ENCODE results near the gene CAPN13. TPM values are rescaled to one million over a fixed set of nuclear protein-coding genes. Genes with fewer than 3 reads are reported as not detected.

CAPN13 gene
- total RNA-seq, 1 experiment from 2014 or later = 5.7 TPM

DNA sequence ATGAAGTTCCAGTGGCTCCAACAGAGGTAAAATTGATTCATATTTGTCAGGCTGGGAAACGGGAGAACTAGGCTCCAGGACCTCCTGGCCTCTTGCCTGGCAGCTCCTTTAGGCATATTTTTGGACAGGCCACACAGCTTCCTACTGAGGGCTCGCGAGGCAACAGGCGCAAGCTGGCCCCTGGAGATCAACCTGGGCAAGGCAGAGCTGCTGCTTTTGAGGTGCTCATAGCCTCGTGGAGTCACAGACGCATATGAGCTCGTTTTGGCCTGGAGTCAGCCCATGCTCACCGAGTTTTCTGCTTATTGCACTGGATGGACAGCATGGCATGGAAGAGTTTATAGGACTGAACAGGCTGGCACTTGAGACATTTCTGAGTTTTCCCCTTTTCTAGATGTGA lies 97.7 kb downstream of the CAPN13 start:
- Histone ChIP-seq H3T11ph (ENCODE audit: low read length) (no peak overlapping the region), H2AK5ac (ENCODE audit: insufficient read length, low read length) (no peak overlapping the region), H2AFZ (ENCODE audit: low read length) (no peak overlapping the region), H3K23me2 (ENCODE audit: insufficient read length, low read depth, low read length, poor library complexity, severe bottlenecking) (no peaks in the 10 kb centered on the region), H3K4me2 (ENCODE audit: insufficient read depth, insufficient read length, low read length) (no peak overlapping the region), H3K18ac (ENCODE audit: insufficient read length, low read depth, low read length) (no peak overlapping the region), H3K14ac (ENCODE audit: insufficient read depth, low read length) (no peak overlapping the region), H3K23ac (ENCODE audit: insufficient read length, low read depth, low read length) (no peak overlapping the region), H2BK120ac (ENCODE audit: low read depth, low read length, poor library complexity, severe bottlenecking) (no peak overlapping the region), H4K20me1 (ENCODE audit: control insufficient read depth, insufficient read depth, insufficient read length) (no peaks in the 10 kb centered on the region), H2BK5ac (ENCODE audit: insufficient read length, low read length) (no peak overlapping the region), H3K9me3 (ENCODE audit: control insufficient read depth, low read depth, low read length) (no peaks in the 10 kb centered on the region), H2BK20ac (ENCODE audit: low read depth, low read length, poor library complexity, severe bottlenecking) (no peak overlapping the region), H2BK15ac (ENCODE audit: low read depth, low read length) (no peak overlapping the region), H3K79me2 (ENCODE audit: insufficient read depth, low read length) (no peaks in the 10 kb centered on the region), H3K4ac (ENCODE audit: low read depth, low read length) (no peak overlapping the region), H4K91ac (ENCODE audit: insufficient read length, low read depth, low read length) (no peak overlapping the region), H2BK12ac (ENCODE audit: insufficient read length, low read depth, low read length) (no peak overlapping the region), H3K56ac (ENCODE audit: insufficient read length, low read depth, low read length) (no peak overlapping the region), H3K4me1 (ENCODE audit: insufficient read depth, low read length) (no peaks in the 10 kb centered on the region), H3K79me1 (ENCODE audit: insufficient read depth, low read depth, low read length, poor library complexity, severe bottlenecking) (no peaks in the 10 kb centered on the region), H3K27me3 (ENCODE audit: insufficient read depth, low read length) (no peaks in the 10 kb centered on the region), H4K8ac (replicated peaks; ENCODE audit: insufficient read length, low read depth, low read length) (no peak overlapping the region), H4K5ac (ENCODE audit: insufficient read length, low read depth, low read length) (no peak overlapping the region), H3K27ac (ENCODE audit: insufficient read length, low read depth, low read length) (no peak overlapping the region), H3K9ac (ENCODE audit: extremely low read depth, insufficient read length, low read length) (no peak overlapping the region)
- TF ChIP-seq, protein P1, sequence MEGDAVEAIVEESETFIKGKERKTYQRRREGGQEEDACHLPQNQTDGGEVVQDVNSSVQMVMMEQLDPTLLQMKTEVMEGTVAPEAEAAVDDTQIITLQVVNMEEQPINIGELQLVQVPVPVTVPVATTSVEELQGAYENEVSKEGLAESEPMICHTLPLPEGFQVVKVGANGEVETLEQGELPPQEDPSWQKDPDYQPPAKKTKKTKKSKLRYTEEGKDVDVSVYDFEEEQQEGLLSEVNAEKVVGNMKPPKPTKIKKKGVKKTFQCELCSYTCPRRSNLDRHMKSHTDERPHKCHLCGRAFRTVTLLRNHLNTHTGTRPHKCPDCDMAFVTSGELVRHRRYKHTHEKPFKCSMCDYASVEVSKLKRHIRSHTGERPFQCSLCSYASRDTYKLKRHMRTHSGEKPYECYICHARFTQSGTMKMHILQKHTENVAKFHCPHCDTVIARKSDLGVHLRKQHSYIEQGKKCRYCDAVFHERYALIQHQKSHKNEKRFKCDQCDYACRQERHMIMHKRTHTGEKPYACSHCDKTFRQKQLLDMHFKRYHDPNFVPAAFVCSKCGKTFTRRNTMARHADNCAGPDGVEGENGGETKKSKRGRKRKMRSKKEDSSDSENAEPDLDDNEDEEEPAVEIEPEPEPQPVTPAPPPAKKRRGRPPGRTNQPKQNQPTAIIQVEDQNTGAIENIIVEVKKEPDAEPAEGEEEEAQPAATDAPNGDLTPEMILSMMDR (conservative IDR thresholded peaks at IDR 0.05) = no peak
- Mint-ChIP-seq H3K27ac (no peak overlapping the region), H3K4me1 (peaks cover 4 to 5% of the 10 kb centered on the region in 2 experiments; a peak in 3 of 4 replicates), H3K4me3 (no peak overlapping the region), H3K36me3 (ENCODE audit: insufficient read depth in 1 of 3, low read depth in 3 of 3) (peaks cover 0 to 11% (median 10%) of the 10 kb centered on the region in 3 experiments; a peak in 5 of 7 replicates), H3K9me3 (peaks cover 18 to 21% of the 10 kb centered on the region in 2 experiments), H3K27me3 (ENCODE audit: low read depth) (no peaks in the 10 kb centered on the region; the same call in 1 of the 2 replicates)
- peak; percentile 15 for DNase-seq
- WGBS (ENCODE audit: extremely low coverage, insufficient read length, low lambda C conversion rate) = no CpG with 5 or more reads among the region's 8 CpGs
